Endothelial cell of umbilical vein (primary cell): ENCODE data around the gene UTS2.

Source experiments
- EZH2 ChIP-seq: IDR thresholded peaks from 2 replicates; pipeline ENCODE4 v1.6.1; 2012; ENCODE audit warnings: borderline replicate concordance, low read depth, mild to moderate bottlenecking, moderate library complexity, low read length, inconsistent platforms; ENCODE audit not compliant: severe bottlenecking
- POLR2AphosphoS5 ChIP-seq: IDR thresholded peaks from 2 replicates; pipeline ENCODE4 v1.6.1; 2012; ENCODE audit warnings: low read depth, mild to moderate bottlenecking, control low read depth, low read length, moderate library complexity; ENCODE audit not compliant: insufficient read depth
- TF ChIP-seq, protein P1 (sequence below), 2 donors: IDR thresholded peaks; 1 replicate in 1 of 2; 2 replicates in 1 of 2; pipeline ENCODE4 v1.5.1; 2011; ENCODE audit warnings: low read length in 2 of 2, mild to moderate bottlenecking in 2 of 2, moderate library complexity in 2 of 2, control low read depth in 1 of 2, inconsistent platforms in 1 of 2, low read depth in 1 of 2; ENCODE audit not compliant: insufficient read depth in 1 of 2; ENCODE audit errors: extremely low read depth in 1 of 2

DNA sequence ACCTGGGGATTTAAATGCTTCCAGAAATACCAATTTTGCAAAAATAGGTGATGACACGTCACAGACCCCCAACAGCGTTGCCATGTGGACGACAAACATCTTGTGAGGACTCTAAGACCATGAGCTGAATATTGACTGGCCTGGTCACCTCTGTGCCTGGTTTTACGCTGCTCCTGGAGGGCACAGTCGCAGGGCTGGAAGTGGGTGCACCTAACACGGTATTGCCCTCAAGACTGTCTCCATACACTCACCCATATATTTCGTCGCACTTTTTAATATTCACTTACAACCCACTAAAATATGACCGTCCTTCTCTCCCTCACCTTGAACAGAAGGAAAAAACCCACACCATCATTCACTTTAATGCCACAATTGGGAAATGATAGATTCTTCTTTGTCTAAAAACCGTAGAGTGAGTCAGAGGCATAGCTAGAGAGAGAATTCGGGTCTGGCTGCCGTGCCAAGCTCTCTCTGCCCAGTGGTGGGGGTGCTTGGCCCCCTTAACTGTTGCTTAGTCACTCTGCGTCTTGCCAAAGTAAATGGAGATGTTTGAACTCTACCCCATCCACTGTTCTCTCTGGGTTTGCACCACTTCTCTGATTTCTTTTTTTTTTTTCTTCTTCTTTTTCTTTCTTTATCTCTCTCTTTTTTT is 40.8 kb upstream of the UTS2 start:
- TF ChIP-seq, protein P1, sequence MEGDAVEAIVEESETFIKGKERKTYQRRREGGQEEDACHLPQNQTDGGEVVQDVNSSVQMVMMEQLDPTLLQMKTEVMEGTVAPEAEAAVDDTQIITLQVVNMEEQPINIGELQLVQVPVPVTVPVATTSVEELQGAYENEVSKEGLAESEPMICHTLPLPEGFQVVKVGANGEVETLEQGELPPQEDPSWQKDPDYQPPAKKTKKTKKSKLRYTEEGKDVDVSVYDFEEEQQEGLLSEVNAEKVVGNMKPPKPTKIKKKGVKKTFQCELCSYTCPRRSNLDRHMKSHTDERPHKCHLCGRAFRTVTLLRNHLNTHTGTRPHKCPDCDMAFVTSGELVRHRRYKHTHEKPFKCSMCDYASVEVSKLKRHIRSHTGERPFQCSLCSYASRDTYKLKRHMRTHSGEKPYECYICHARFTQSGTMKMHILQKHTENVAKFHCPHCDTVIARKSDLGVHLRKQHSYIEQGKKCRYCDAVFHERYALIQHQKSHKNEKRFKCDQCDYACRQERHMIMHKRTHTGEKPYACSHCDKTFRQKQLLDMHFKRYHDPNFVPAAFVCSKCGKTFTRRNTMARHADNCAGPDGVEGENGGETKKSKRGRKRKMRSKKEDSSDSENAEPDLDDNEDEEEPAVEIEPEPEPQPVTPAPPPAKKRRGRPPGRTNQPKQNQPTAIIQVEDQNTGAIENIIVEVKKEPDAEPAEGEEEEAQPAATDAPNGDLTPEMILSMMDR (IDR thresholded peaks at IDR 0.05; ENCODE audit: extremely low read depth in 1 of 2, insufficient read depth in 1 of 2, low read depth in 1 of 2, low read length in 2 of 2): no peak
- TF ChIP-seq EZH2: no peak
- TF ChIP-seq POLR2AphosphoS5: no peak
